Measurements from ENCODE around the gene MCRIP2. TPM values are rescaled to one million over a fixed set of nuclear protein-coding genes. Genes with fewer than 3 reads are reported as not detected.

MCRIP2 gene
- total RNA-seq, 1 experiment from 2014 or later: 22.4 TPM

GRCh38 chr16:647173-647902 lies 5.7 kb downstream of the MCRIP2 start:
- Histone ChIP-seq H3K9me3 (ENCODE audit: low read depth, low read length, poor library complexity, severe bottlenecking) (no peaks in the 10 kb centered on the region), H3K36me3 (ENCODE audit: insufficient read depth, low read length, poor library complexity, severe bottlenecking) (no peaks in the 10 kb centered on the region), H3K4me1 (ENCODE audit: insufficient read depth, low read length, poor library complexity, severe bottlenecking) (peaks cover 9% of the 10 kb centered on the region), H3K27ac (ENCODE audit: low read depth, low read length, poor library complexity, severe bottlenecking) (no peak overlapping the region), H3K4me3 (ENCODE audit: low read depth, low read length, poor library complexity, severe bottlenecking) (no peak overlapping the region), H3K27me3 (replicated peaks; ENCODE audit: insufficient read depth, low read depth, low read length, poor library complexity) (no peaks in the 10 kb centered on the region)
- ChIA-PET CTCF (interaction anchor here (0.7 to 1.0 kb wide), 2 partner anchors 9 to 18 kb away, joined by 3 to 5 read pairs; no protein-coding TSS in a partner anchor), POLR2A (ENCODE audit: low non-redundant PET) (no interaction called here)
- intact Hi-C loops (cut with micrococcal nuclease; ENCODE audit: unreplicated experiment): no loop called here
- DNase-seq (ENCODE audit: low spot score): no peak
- TF ChIP-seq EZH2 (IDR thresholded peaks at IDR 0.05; ENCODE audit: borderline replicate concordance, low read depth, low read length, poor library complexity, severe bottlenecking): no peak
- no peak for TF ChIP-seq CTCF (conservative IDR thresholded peaks at IDR 0.05; ENCODE audit: low read depth, low read length)
- BruUV-seq (replicated peaks): no TSS peak

- Histone ChIP-seq H3K9me3 (ENCODE audit: low read depth, low read length, poor library complexity, severe bottlenecking) (no peaks in the 10 kb centered on the region), H3K27ac (ENCODE audit: low read depth, low read length, poor library complexity, severe bottlenecking) (peak overlapping the region; percentile 94), H3K4me1 (ENCODE audit: insufficient read depth, low read length, poor library complexity, severe bottlenecking) (no peaks in the 10 kb centered on the region), H3K4me3 (ENCODE audit: low read depth, low read length, poor library complexity, severe bottlenecking) (peak overlapping the region; percentile 86), H3K27me3 (replicated peaks; ENCODE audit: insufficient read depth, low read depth, low read length, poor library complexity) (no peaks in the 10 kb centered on the region), H3K36me3 (ENCODE audit: insufficient read depth, low read length, poor library complexity, severe bottlenecking) (no peaks in the 10 kb centered on the region)
- ChIA-PET POLR2A (ENCODE audit: low non-redundant PET) (no interaction called here), CTCF (interaction anchor here (0.7 to 1.0 kb wide), 2 partner anchors 10 to 17 kb away, joined by 3 to 5 read pairs; no protein-coding TSS in a partner anchor)
- DNase-seq (ENCODE audit: low spot score): peak; percentile 55
- intact Hi-C loops (cut with micrococcal nuclease; ENCODE audit: unreplicated experiment): no loop called here
- TF ChIP-seq EZH2 (IDR thresholded peaks at IDR 0.05; ENCODE audit: borderline replicate concordance, low read depth, low read length, poor library complexity, severe bottlenecking): no peak
- TF ChIP-seq CTCF (conservative IDR thresholded peaks at IDR 0.05; ENCODE audit: low read depth, low read length): peak; percentile 72
- BruUV-seq (replicated peaks): no TSS peak
Measured at GRCh38 chr16:648071-648780, 6.6 kb downstream of the MCRIP2 start.

GRCh38 chr16:648781-649589 lies 7.4 kb downstream of the MCRIP2 start, which contains the start of gene WDR90:
WDR90 (plus strand) TSS chr16:649365; CDS start chr16:649417, 52 bp downstream.
- ChIA-PET POLR2A (ENCODE audit: low non-redundant PET) (no interaction called here), CTCF (interaction anchor here (0.7 kb wide), 1 partner anchor 285 kb away, joined by 3 read pairs; no protein-coding TSS in a partner anchor)
- Histone ChIP-seq H3K4me1 (ENCODE audit: insufficient read depth, low read length, poor library complexity, severe bottlenecking) (no peaks in the 10 kb centered on the region), H3K4me3 (ENCODE audit: low read depth, low read length, poor library complexity, severe bottlenecking) (peak within 1 kb of the TSS; percentile 86), H3K9me3 (ENCODE audit: low read depth, low read length, poor library complexity, severe bottlenecking) (no peaks in the 10 kb centered on the region), H3K27ac (ENCODE audit: low read depth, low read length, poor library complexity, severe bottlenecking) (peak within 1 kb of the TSS; percentile 94), H3K27me3 (replicated peaks; ENCODE audit: insufficient read depth, low read depth, low read length, poor library complexity) (no peaks in the 10 kb centered on the region), H3K36me3 (ENCODE audit: insufficient read depth, low read length, poor library complexity, severe bottlenecking) (no peaks in the 10 kb centered on the region)
- BruUV-seq (replicated peaks): TSS peak; percentile 67
- TF ChIP-seq EZH2 (IDR thresholded peaks at IDR 0.05; ENCODE audit: borderline replicate concordance, low read depth, low read length, poor library complexity, severe bottlenecking) (no peak), CTCF (conservative IDR thresholded peaks at IDR 0.05; ENCODE audit: low read depth, low read length) (no peak)
- peak; percentile 96 for DNase-seq (ENCODE audit: low spot score)
- intact Hi-C loops (cut with micrococcal nuclease; ENCODE audit: unreplicated experiment): no loop called here

Measured in A673 (cell line).